Vagina (tissue), 2 donors: ENCODE results near the gene S100A1. TPM values are rescaled to one million over a fixed set of nuclear protein-coding genes. Genes with fewer than 3 reads are reported as not detected.

ENCODE experiments used
- DNase-seq, 2 donors: peaks; one replicate each; pipeline ENCODE4 v3.0.0-alpha.2; 2017; ENCODE audit errors: extremely low spot score in 2 of 2
- H3K27ac ChIP-seq: fragments of 200-600 bp; sonication (generic); one replicate; pipeline ENCODE4 v1.5.1; 2019
- H3K27me3 ChIP-seq: fragments of 200-600 bp; sonication (generic); one replicate; pipeline ENCODE4 v1.5.1; 2019
- H3K36me3 ChIP-seq, 2 donors: fragments of 200-600 bp; sonication (generic); one replicate each; pipeline ENCODE4 v1.5.1; 2017 to 2019
- H3K4me1 ChIP-seq: fragments of 200-600 bp; sonication (generic); one replicate; pipeline ENCODE4 v1.5.1; 2019
- H3K4me3 ChIP-seq, 2 donors: fragments of 200-600 bp; sonication (generic); 1 replicate in 1 of 2; 2 replicates in 1 of 2; pipeline ENCODE4 v1.5.1; 2016 to 2019
- H3K9me3 ChIP-seq: fragments of 200-600 bp; sonication (generic); one replicate; pipeline ENCODE4 v1.5.1; 2019
- CTCF ChIP-seq, 3 experiments: fragments of 450-650 bp in 2 of 3; fragments of 200-600 bp in 1 of 3; sonication (generic) in 1 of 3; IDR thresholded peaks; one replicate each; pipeline ENCODE4 v1.5.1; 2017 to 2019; ENCODE audit warnings: antibody characterized with exemption in 3 of 3, mild to moderate bottlenecking in 2 of 3, moderate library complexity in 2 of 3
- POLR2A ChIP-seq, 2 donors: fragments of 450-650 bp; IDR thresholded peaks; one replicate each; pipeline ENCODE4 v1.6.1; 2017; ENCODE audit warnings: antibody characterized with exemption in 2 of 2, mild to moderate bottlenecking in 2 of 2, moderate library complexity in 2 of 2
- POLR2AphosphoS5 ChIP-seq, 2 donors: sonication (generic); formaldehyde crosslinking; IDR thresholded peaks; one replicate each; pipeline ENCODE4 v1.9.0; 2017; ENCODE audit warnings: antibody characterized with exemption in 2 of 2, mild to moderate bottlenecking in 2 of 2, low read depth in 1 of 2; ENCODE audit not compliant: insufficient read depth in 1 of 2
- intact Hi-C: fragments of 100-400 bp; cut with DNase I; formaldehyde crosslinking; loops from one replicate; pipeline ENCODE4 v1.15.1; 2023
- total RNA-seq: library from RNA; depleted of rRNA; stranded (reverse); fragments of >200 nt; gene quantifications from one replicate; pipeline ENCODE4 v1.2.3, GENCODE V29; 2016

S100A1 gene
- total RNA-seq, 1 donor from 2014 or later, result not detected

DNA sequence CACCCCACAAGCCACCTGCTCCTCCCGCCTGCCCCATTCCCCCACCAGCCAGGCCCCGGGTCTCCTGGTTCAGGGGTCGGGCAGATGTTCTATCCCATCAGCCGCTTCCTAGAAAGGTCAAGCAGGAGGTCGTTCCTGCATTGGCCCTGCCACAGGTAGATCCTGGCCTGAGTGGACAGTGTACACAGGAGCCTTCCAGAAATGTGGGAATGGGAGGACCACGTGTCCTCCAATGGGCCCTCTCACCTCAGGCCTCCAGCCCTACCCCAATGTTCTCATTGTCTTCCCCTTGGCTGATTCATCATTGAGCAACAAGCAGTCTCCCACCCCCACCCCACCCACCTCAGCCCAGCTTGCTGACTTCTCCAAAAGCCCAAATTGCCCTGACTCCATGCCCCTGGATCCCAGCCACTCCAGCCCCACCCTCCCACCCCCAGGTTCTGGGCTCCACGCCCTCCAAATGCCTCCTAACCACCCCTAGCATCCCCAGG lies 17.4 kb upstream of the S100A1 start:
- Histone ChIP-seq H3K36me3 (peaks cover 0 to 20% of the 10 kb centered on the region in 2 donors), H3K4me1 (peaks cover 68% of the 10 kb centered on the region), H3K27ac (peak overlapping the region; percentile 96), H3K4me3 (peak overlapping the region; percentile 52 to 68), H3K27me3 (no peaks in the 10 kb centered on the region), H3K9me3 (no peaks in the 10 kb centered on the region)
- TF ChIP-seq POLR2A (IDR thresholded peaks at IDR 0.05) (no peak), POLR2AphosphoS5 (IDR thresholded peaks at IDR 0.05; ENCODE audit: insufficient read depth in 1 of 2, low read depth in 1 of 2) (no peak), CTCF (IDR thresholded peaks at IDR 0.05) (no peak)
- DNase-seq, result no peak
- intact Hi-C loops, result loop anchor here (5.0 kb wide), 1 partner anchor 99 kb away; no protein-coding TSS in a partner anchor

DNA sequence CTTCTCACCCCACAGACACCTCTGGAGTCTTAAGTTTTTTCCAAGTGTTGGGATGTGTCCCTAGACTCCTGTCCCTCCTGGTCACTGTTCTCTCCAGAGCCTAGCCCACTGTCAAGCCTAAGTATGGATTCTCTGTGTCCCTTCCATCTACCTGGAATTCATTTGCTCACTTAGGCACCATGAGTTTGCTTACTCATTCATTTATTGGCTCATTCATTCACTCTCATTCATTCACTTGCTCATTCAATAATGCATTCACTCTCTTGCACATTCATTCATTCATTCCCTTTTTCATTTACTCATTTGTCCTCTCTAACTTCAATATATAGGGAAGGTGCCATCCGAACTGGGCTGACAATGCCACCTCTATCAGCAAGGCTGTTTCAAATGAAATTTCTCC lies 16.9 kb upstream of the S100A1 start:
- Histone ChIP-seq H3K27me3 (no peaks in the 10 kb centered on the region), H3K27ac (peak overlapping the region; percentile 96), H3K4me3 (peak overlapping the region; percentile 52 to 68), H3K9me3 (no peaks in the 10 kb centered on the region), H3K4me1 (peaks cover 73% of the 10 kb centered on the region), H3K36me3 (peaks cover 0 to 15% of the 10 kb centered on the region in 2 donors)
- no peak for TF ChIP-seq POLR2AphosphoS5 (IDR thresholded peaks at IDR 0.05; ENCODE audit: insufficient read depth in 1 of 2, low read depth in 1 of 2)
- no peak for TF ChIP-seq POLR2A (IDR thresholded peaks at IDR 0.05)
- no peak for TF ChIP-seq CTCF (IDR thresholded peaks at IDR 0.05)
- intact Hi-C loops, result loop anchor here (5.0 kb wide), 1 partner anchor 99 kb away; no protein-coding TSS in a partner anchor
- DNase-seq, result no peak

- intact Hi-C loops, result loop anchor here (5.0 kb wide), 1 partner anchor 100 kb away; no protein-coding TSS in a partner anchor
- Histone ChIP-seq H3K27ac (peak overlapping the region; percentile 96), H3K9me3 (no peaks in the 10 kb centered on the region), H3K36me3 (peaks cover 0 to 6% of the 10 kb centered on the region in 2 donors), H3K27me3 (no peaks in the 10 kb centered on the region), H3K4me1 (peaks cover 77% of the 10 kb centered on the region), H3K4me3 (peak overlapping the region; percentile 52 to 68)
- DNase-seq, result no peak
- TF ChIP-seq POLR2AphosphoS5 (IDR thresholded peaks at IDR 0.05; ENCODE audit: insufficient read depth in 1 of 2, low read depth in 1 of 2), result no peak
- no peak for TF ChIP-seq POLR2A (IDR thresholded peaks at IDR 0.05)
- TF ChIP-seq CTCF (IDR thresholded peaks at IDR 0.05), result no peak
Measured at GRCh38 chr1:153612111-153612754, 16.0 kb upstream of the S100A1 start.

GRCh38 chr1:153612755-153613331 lies 15.4 kb upstream of the S100A1 start, which contains the start of gene S100A16:
TSS of gene S100A16 (minus strand) at chr1:153613137. CDS start at chr1:153608151, 4,986 bp downstream.
- H3K36me3 ChIP-seq, result peaks cover 0 to under 1% of the 10 kb centered on the region in 2 donors
- intact Hi-C loops, result loop anchor here (5.0 kb wide), 1 partner anchor 101 kb away; no protein-coding TSS in a partner anchor
- peak within 1 kb of the TSS; percentile 96 for H3K27ac ChIP-seq
- DNase-seq, result no peak
- TF ChIP-seq CTCF (IDR thresholded peaks at IDR 0.05) (no peak), POLR2A (IDR thresholded peaks at IDR 0.05) (peak in 1 of 2 donors; percentile 67), POLR2AphosphoS5 (IDR thresholded peaks at IDR 0.05; ENCODE audit: insufficient read depth in 1 of 2, low read depth in 1 of 2) (peak; percentile 52 to 90)
- peaks cover 77% of the 10 kb centered on the region for H3K4me1 ChIP-seq
- peak within 1 kb of the TSS; percentile 52 to 68 for H3K4me3 ChIP-seq
- no peaks in the 10 kb centered on the region for H3K27me3 ChIP-seq
- H3K9me3 ChIP-seq, result no peaks in the 10 kb centered on the region
